Tongue (tissue), 2 donors: ENCODE data around the gene PNPLA3. TPM values are rescaled to one million over a fixed set of nuclear protein-coding genes. Genes with fewer than 3 reads are reported as not detected.

Source experiments
- DNase-seq: peaks from one replicate; pipeline ENCODE4 v3.0.0-alpha.2; 2015
- total RNA-seq: library from RNA; depleted of rRNA; stranded (reverse); fragments of >200 nt; gene quantifications from one replicate; pipeline ENCODE4 v1.2.3, GENCODE V29; 2014

Gene PNPLA3
- total RNA-seq, 1 donor from 2014 or later: 0.51 TPM

DNA sequence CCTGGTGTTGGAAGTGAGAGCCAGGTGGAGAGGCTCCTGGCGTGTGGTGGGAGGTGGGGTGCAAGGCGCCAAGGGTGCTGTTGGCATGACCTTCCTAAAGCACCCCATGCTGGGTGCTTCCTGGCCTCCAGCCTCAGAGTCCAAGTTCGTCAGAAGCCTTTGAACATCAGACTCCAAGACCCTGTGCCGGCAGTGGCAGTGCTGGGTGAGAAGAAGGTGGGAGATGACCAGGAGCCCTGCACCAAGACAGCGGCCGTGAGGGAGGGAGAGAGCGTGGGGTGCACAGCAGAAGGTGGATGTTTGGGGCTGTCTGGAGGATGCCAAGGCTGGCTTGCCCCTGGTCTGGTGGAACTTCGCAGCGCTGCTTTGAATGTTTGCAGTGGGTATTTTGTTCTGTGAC lies 70.8 kb downstream of the PNPLA3 start:
- no peak for DNase-seq

DNA sequence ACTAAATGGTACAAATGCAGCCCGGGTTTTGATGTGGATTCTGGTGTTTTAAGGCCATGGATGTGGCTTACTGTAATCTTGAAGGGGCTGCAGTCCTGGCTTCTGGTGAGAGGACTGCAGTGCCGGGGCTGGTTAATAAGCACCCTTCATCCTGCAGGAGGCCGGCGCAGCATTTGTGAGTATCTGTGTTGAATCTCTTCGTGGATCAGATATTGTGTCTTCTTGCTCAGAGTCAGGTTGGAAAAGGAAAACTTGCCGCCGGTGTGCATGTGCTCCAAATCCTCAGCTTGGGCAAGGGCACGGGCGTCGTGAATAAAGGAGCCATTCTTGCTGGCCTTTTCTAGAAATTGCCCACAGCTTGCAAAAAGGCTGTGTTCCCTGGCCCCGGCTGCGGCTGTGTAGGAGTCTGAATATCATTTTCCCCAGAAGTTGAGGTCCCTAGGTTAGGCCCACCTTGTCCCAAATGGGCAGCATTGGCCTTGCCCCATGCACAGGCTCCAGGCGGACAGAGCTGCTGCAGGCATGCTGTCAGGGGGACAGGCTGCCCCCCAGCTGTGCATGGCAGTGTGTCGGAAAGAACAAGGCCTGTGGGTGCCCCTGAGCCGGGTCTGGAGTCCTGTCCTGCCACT lies 71.6 kb downstream of the PNPLA3 start:
- DNase-seq: no peak

DNA sequence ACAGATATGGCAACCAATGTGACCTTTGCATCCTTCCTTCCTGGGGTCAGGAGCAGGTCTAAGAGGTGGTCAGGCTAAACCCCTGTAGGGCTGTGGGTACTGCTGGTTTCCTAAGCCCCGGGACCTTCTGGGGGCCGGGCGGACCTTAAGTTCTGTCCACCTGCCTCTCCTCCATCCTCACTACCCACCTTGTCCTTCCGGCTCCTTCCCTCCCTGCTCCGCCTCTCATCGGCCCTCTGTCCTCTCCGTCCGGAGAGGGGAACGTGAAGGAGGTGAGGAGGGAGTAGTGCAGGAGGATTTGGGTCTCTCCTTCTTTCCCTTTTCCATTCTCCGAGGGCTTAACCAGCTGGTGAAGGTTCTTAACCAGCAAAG lies 72.2 kb downstream of the PNPLA3 start:
- DNase-seq: no peak

DNA sequence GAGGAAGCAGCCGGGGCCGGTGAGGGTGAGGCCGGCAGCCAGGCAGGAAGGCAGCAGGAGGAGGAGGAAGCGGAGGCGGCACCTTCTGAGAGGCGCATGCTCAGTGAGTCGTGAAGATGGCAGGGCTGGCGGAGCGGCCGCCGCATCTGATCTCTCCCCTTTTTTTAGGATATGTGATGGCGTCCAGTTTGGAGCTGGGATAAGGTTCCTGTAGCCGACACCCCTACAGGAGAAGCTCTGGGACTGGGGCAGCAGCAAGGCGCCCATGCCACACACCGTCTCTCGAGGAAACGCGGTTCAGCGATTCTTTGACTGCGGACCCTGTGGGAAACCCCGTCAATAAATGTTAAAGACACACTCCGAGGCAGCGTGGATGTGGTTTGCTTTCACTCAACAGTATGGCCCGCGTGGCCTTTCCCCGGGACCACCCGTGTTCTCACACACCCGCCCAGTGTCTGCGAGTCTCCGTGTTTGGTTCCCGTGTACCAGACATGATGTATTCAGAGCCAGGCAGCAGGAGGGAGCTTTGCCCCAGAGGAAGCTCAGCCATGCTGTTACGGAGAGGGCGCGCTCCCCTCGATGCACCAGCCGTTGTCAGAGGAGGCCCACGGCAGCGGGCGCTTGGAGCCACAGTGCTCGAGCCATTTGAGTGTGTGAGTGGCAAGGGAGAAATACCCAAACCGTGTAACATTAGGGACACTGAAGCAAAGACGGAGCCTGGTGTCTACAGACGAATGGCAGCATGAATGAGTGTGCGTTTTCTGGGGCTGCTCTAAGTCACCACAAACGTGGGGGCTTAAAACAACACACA lies 72.8 kb downstream of the PNPLA3 start:
- no peak for DNase-seq

DNA sequence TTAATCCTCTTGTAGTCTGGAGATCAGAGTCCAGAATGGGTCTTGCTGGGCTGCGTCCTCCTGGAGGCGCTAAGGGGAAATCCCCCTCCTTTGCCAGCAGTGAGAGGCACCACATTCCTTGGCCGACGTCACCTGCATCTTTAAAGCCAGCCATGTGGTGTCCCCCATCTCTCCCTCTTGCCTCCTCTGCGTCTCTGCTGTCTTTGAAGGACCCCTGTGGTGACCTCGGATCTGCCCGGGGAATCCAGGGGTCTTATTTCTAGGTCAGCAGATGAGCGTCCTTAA lies 73.3 kb downstream of the PNPLA3 start:
- no peak for DNase-seq

Other genes with a start within 250 kb of the PNPLA3 start
- gene EFCAB6, start 111.5 kb upstream of the PNPLA3 start, total RNA-seq: 4.7 TPM
- gene SULT4A1, start 61.3 kb upstream of the PNPLA3 start, total RNA-seq: 0.92 TPM
- gene PNPLA5, start 31.8 kb upstream of the PNPLA3 start, total RNA-seq: not detected
- gene SAMM50, start 31.6 kb downstream of the PNPLA3 start, total RNA-seq: 59.8 TPM
- 43.1 TPM for gene PARVB, start 100.5 kb downstream of the PNPLA3 start, total RNA-seq